ENCODE results near the gene PRKAG2.

DNA sequence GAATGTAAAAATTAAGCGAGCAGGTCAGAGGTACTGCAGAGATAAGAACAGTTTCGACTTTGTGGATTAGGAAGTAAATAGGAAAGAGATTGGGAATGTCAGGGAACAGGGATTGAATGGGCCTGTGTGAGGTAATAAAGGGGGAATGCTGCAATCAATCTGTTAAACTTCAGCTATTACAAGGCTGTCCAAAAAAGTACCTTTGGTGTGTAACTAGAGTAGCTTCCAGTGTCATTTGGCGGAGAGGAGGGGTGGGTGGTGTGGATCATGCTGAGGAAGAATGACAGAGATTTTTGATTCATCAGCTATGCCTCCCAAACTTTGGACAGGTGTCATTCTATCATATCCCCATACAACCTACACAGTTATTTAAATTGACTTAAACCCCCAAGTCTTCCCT, 229.0 kb downstream of the PRKAG2 start:
- TF ChIP-seq, protein P1, sequence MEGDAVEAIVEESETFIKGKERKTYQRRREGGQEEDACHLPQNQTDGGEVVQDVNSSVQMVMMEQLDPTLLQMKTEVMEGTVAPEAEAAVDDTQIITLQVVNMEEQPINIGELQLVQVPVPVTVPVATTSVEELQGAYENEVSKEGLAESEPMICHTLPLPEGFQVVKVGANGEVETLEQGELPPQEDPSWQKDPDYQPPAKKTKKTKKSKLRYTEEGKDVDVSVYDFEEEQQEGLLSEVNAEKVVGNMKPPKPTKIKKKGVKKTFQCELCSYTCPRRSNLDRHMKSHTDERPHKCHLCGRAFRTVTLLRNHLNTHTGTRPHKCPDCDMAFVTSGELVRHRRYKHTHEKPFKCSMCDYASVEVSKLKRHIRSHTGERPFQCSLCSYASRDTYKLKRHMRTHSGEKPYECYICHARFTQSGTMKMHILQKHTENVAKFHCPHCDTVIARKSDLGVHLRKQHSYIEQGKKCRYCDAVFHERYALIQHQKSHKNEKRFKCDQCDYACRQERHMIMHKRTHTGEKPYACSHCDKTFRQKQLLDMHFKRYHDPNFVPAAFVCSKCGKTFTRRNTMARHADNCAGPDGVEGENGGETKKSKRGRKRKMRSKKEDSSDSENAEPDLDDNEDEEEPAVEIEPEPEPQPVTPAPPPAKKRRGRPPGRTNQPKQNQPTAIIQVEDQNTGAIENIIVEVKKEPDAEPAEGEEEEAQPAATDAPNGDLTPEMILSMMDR (IDR thresholded peaks at IDR 0.05), result no peak
- TF ChIP-seq POLR2A (IDR thresholded peaks at IDR 0.05), result no peak
